HG02973 (cell line): ENCODE data around the gene SLC34A3.
A peak's percentile ranks its signal among the peaks of the same experiment; 100 is the strongest.
"Not testable (repeated sequence)": the region's sequence is repeated elsewhere in the genome, so short reads cannot be mapped to it uniquely, and the experiment has no call there.

ENCODE experiments used
- ATAC-seq: cut with Tn5 transposase; IDR thresholded peaks from one replicate; pipeline ENCODE4 v1.9.1; 2021; ENCODE audit warnings: moderate library complexity; ENCODE audit not compliant: unreplicated experiment

SLC34A3 gene

DNA sequence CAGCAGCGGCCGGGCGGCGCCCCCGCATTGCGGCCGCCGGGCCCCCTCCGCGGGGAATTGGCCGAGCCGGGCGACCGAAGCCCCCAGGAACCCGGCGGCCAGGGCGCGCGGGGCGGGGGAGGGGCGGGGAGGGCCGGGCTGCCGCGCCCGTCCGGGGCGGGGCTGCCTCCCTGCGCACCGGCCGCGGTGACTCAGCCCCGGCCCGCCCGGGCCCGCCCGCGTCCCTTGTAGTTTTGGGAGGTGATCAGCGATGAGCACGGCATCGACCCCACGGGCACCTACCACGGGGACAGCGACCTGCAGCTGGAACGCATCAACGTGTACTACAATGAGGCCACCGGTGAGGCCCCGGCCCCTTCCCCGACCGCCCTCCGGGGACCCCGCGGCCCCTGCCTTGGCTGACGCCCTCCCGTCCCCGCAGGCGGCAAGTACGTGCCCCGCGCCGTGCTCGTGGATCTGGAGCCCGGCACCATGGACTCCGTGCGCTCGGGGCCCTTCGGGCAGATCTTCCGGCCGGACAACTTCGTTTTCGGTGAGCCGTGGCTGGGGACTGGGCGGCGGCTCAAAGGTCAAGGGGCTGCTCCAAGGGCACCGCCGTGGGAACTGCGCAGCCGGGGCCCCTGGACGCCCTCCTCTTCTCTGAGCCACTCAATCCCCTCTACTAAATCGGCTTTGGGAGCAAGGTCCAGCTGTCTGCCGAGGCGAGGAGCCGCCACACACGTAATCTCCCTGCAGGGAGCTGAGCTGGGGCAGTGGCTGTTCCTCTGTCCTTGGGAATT is 11.0 kb downstream of the SLC34A3 start:
- peak; percentile 5 for ATAC-seq

- no peak for ATAC-seq
Observed at GRCh38 chr9:137242269-137243203, 11.8 kb downstream of the SLC34A3 start.

GRCh38 chr9:137243266-137243625 is 12.5 kb downstream of the SLC34A3 start:
- ATAC-seq = not testable (repeated sequence)

- no peak for ATAC-seq
Observed at GRCh38 chr9:137243626-137244485, 13.2 kb downstream of the SLC34A3 start.

DNA sequence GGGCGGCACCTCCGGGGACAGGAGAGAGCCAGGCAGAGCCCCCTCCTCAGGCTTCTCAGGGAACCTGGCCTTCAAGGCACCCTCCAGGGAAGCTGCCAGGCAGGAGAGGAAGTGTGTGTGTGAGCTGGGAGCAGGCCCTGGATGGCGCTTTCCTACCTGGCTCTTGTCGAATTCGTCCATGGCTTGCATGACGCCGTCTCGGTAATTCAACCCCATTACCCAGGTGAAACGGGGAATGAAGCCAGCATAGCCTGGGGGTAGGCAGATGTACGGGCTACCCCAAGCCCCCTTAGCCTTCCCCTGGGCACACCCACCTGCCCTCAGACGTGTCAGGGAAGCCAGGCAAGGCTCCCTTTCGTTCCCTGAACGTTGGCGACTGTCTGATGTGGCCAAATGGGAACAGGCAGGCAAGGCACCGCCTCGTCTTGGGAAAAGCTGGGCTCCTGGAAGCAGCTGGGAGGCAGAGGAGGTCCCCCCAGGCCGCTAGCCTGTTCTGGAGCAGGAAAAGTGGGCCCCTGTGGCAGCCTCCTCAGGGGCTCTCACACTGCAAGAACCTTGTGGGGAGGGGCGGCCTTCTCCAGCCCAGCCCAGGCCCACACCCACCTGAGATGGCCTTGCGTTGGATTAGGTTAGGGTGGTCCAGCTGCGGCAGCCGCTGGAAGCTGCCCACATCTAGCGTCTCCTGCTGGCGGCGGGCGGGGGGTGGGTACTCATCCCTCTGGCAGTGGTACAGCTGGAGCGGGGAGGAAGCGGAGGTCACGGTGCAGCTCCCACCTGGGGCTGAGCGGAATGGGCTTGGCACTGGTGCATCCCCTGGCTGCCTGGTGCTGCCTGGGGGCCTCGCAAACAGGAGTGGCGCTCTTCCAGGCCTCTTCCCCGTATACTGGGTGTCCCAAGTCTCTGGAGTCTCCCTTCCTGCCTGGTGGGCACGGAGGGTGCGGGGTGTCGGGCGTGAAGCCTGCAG is 14.1 kb downstream of the SLC34A3 start:
- ATAC-seq = no peak

DNA sequence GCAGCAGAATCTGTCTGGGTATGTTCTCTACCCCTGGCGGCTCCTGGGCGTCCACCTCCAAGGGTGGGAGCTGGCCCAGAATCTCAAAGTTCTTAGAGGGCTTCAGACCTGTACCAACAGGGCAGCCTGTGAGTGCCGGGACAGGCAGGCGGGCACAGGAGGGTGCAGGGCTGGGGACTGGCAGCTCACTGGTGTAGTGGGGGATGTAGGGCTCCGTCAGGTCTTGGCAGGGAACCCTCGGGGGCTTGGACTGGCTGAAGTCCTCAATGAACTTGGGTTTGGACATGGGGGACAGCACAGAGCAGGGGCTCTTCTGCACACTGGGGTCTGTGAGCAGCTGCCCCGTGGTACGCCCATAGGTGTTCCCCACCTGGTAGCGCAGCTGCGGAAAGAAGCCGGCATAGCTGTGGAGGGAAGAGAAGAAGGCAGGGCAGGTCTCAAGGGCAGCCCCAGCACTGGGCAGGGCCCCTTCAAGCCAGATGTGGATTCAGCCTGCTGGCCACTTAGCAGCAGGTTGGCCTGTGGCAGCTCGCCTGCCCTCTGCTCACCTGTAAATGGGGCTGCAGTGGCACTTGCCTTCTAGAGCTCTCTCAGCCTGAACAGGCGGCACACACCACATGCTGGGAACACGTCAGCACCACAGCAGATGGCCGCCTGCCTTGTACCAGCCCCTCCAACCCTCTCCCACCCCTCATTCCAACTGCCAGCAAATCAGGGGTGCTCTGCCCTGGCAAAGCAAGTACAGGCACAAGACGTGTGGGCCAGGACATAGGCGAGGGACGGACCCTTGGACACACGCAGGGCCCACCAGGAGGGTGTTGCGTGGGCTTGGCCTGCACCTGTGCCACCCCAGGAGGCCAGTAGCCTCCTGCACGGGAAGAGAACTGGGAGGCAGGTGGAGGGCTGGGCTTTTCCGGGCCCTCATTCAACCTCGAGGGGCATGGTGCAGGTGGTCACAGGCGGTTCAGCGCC is 15.0 kb downstream of the SLC34A3 start:
- no peak for ATAC-seq

GRCh38 chr9:137247135-137247915 is 16.6 kb downstream of the SLC34A3 start:
- no peak for ATAC-seq

GRCh38 chr9:137247916-137248175 is 17.1 kb downstream of the SLC34A3 start:
- no peak for ATAC-seq

- no peak for ATAC-seq
Observed at GRCh38 chr9:137250329-137251193, 19.9 kb downstream of the SLC34A3 start.

DNA sequence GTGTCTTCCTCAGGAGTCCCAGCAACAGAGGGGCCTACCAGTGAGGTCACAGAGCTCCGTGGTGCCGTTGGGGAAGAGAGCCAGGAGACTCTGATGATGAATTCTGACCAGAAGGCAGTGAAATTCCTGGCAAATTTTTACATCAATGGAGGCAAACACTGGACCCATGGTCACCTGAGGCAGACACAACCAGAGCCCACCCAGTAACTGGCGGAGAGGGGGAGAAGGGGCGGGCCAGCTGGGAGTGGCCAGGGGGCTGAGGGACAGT is 20.4 kb downstream of the SLC34A3 start, which contains the start of gene STPG3:
TSS of gene STPG3 (plus strand) at position 93 of the 268 bp plus-strand sequence. CDS start at position 94, 1 bp downstream.
- no peak for ATAC-seq

- ATAC-seq = no peak
Observed at GRCh38 chr9:137251490-137252268, 21.0 kb downstream of the SLC34A3 start.

DNA sequence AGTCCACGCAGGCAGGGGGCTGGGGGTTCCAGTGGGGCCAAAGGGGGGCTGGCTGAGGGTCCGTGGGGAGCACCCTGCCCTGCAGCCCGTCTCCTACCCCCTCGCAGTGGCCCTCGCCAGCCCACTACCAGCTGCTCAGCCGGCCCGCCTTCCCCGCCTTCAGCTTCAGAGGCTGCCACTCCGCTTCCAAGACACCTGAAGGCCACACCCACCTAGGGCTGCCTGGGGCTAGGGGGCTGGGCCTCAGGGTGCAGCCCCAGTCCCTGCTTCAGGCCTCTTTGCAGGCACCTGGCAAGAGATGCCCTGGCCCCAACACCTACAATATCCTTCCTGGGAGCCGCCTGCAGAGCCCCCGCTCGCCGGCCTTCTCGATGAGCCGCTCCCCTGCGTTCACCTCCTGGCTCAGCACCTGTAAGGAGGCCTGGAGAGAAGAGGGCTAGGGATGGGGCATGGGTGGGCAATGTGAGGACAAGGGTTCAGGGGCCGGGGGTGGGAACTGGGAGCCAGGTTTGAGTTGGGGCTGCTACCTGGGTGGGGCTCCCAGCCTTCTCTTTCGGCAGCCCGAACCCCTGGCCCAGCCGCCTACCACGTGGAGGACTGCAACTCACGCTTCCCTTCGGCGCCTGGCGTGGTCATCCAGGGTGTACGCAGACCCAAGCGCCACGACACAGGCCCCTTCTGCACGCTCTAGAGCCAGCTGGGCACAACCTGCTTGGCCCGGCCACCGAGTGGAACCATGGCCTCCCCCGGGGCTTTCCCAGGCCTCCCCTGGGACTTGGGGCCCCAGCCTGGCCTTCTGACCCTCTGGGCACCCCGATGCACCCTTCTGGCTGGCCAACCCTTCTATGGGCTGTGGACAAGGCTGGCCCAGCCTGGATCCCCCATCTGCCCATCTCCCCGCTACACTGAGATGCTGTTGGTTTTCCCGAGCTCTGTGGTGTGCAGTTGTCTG is 22.1 kb downstream of the SLC34A3 start:
- no peak for ATAC-seq

DNA sequence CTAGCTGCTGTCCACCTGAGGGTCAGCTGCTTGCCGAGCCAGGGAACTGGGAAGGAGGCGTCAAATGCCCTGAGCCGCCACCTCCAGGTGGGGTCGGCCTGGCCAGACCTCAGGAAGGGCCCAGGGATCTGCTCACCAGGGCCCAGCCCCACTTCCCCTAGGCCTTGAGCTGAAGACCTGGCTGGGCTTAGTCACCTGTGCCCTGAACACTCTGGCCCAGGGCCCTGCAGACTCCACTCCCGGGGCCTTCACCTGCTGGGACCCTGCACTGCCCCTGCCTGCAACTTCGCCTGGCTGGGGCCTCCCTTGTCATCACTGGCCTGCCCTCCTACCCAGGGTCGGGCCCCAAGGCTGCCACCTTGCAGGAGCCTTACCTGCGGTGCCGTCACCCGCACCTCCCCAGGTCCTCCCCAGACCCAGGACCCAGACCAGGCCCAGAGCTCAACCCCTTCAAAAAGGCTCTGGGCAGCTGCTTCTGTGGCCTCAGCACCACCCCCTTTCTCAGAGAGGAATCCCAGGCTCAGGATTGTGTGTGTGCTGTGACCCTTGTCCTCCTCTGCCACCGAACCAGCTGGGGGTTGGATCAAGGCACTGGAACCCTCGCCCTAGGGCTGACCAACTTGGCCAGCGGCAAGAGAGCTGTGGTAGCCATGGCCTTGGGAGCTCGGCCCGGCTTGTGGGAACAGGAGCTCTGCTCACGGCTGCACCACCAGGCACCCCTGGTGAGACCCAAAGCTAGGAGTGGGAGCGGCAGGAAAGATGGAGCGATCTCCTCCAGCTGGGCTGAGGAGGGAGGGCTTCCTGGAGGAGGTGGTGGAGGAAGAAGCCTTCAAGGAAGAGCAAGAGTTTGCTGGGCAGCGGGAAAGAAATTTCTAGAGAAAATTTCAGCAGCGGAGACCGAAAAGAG is 23.3 kb downstream of the SLC34A3 start:
- no peak for ATAC-seq

- peak; percentile 68 for ATAC-seq
Observed at GRCh38 chr9:137254624-137255447, 24.1 kb downstream of the SLC34A3 start, which contains the start of gene NELFB. TSS of gene NELFB (plus strand) at chr9:137255327.
